IPS DF 4.7 (cell line): Measurements from ENCODE around the gene AK1.
"Not testable (repeated sequence)": the region's sequence is repeated elsewhere in the genome, so short reads cannot be mapped to it uniquely, and the experiment has no call there.

ENCODE experiments used
- DNase-seq: peaks from one replicate; pipeline ENCODE4 v3.0.0-alpha.2; 2013; ENCODE audit warnings: low spot score; ENCODE audit errors: extremely low read depth

Gene AK1

GRCh38 chr9:127848756-127849504 is 28.5 kb downstream of the AK1 start:
- no peak for DNase-seq

GRCh38 chr9:127847833-127848755 is 29.4 kb downstream of the AK1 start:
- no peak for DNase-seq

- DNase-seq: no peak
Observed at GRCh38 chr9:127847178-127847510, 30.3 kb downstream of the AK1 start.

GRCh38 chr9:127846443-127847177 is 30.9 kb downstream of the AK1 start:
- no peak for DNase-seq

- DNase-seq: not testable (repeated sequence)
Observed at GRCh38 chr9:127845619-127846018, 31.9 kb downstream of the AK1 start.

- DNase-seq: peak; percentile 38
Observed at GRCh38 chr9:127844821-127845359, 32.6 kb downstream of the AK1 start.

GRCh38 chr9:127841087-127841835 is 36.2 kb downstream of the AK1 start:
- no peak for DNase-seq

- DNase-seq: no peak
Observed at GRCh38 chr9:127838375-127839078, 38.9 kb downstream of the AK1 start.

GRCh38 chr9:127837346-127837745 is 40.1 kb downstream of the AK1 start:
- DNase-seq: no peak

- DNase-seq: not testable (repeated sequence)
Observed at GRCh38 chr9:127836561-127836960, 40.9 kb downstream of the AK1 start.

GRCh38 chr9:127835991-127836516 is 41.4 kb downstream of the AK1 start:
- DNase-seq: no peak

- DNase-seq: no peak
Observed at GRCh38 chr9:127833555-127833954, 43.9 kb downstream of the AK1 start.

GRCh38 chr9:127832248-127832647 is 45.2 kb downstream of the AK1 start:
- no peak for DNase-seq

- DNase-seq: no peak
Observed at GRCh38 chr9:127829205-127829906, 48.1 kb downstream of the AK1 start.

- DNase-seq: peak; percentile 89
Observed at GRCh38 chr9:127828262-127829031, 49.0 kb downstream of the AK1 start.

- no peak for DNase-seq
Observed at GRCh38 chr9:127826253-127826913, 51.1 kb downstream of the AK1 start.

GRCh38 chr9:127825319-127826051 is 52.0 kb downstream of the AK1 start:
- DNase-seq: no peak
